Upper lobe of right lung (tissue), 1 donor: ENCODE data around the gene ARMC9. TPM values are rescaled to one million over a fixed set of nuclear protein-coding genes. Genes with fewer than 3 reads are reported as not detected.
"Not testable (repeated sequence)": the region's sequence is repeated elsewhere in the genome, so short reads cannot be mapped to it uniquely, and the experiment has no call there.

Experiments
- ATAC-seq: fragments of 200-7000 bp; cut with Tn5 transposase; one replicate; pipeline ENCODE4 v1.9.1; 2020; ENCODE audit warnings: mild to moderate bottlenecking, moderate library complexity
- DNase-seq: peaks from one replicate; pipeline ENCODE4 v3.0.0-alpha.2; 2020
- H3K27ac ChIP-seq: fragments of 200-600 bp; one replicate; pipeline ENCODE4 v1.8.0; 2022
- H3K27me3 ChIP-seq: fragments of 200-600 bp; one replicate; pipeline ENCODE4 v1.8.0; 2022; ENCODE audit warnings: mild to moderate bottlenecking
- H3K36me3 ChIP-seq: fragments of 200-600 bp; one replicate; pipeline ENCODE4 v1.8.0; 2022
- H3K4me1 ChIP-seq: fragments of 200-600 bp; one replicate; pipeline ENCODE4 v1.8.0; 2022
- H3K4me3 ChIP-seq: fragments of 200-600 bp; one replicate; pipeline ENCODE4 v1.8.0; 2022; ENCODE audit warnings: mild to moderate bottlenecking
- H3K9me3 ChIP-seq: fragments of 200-600 bp; one replicate; pipeline ENCODE4 v1.8.0; 2022
- intact Hi-C: fragments of 100-400 bp; cut with DNase I; formaldehyde crosslinking; loops from one replicate; pipeline ENCODE4 v1.11.0; 2022
- total RNA-seq: library from RNA; stranded (reverse); fragmentation: NEBNext Ultra II Directional; extraction: Animal tissue kit (Norgen Biotek cat#: 25700); gene quantifications from one replicate; pipeline ENCODE4 v1.2.1, GENCODE V29; 2021
- TF ChIP-seq, protein P1 (sequence below): fragments of 200-600 bp; IDR thresholded peaks from one replicate; pipeline ENCODE4 v1.8.0; 2022; ENCODE audit warnings: antibody characterized with exemption
- donor health status: DM: no; HTN: yes; CAD: no; lungs with severe emphysema.

Gene ARMC9
- total RNA-seq, 1 donor from 2014 or later: 37.1 TPM

DNA sequence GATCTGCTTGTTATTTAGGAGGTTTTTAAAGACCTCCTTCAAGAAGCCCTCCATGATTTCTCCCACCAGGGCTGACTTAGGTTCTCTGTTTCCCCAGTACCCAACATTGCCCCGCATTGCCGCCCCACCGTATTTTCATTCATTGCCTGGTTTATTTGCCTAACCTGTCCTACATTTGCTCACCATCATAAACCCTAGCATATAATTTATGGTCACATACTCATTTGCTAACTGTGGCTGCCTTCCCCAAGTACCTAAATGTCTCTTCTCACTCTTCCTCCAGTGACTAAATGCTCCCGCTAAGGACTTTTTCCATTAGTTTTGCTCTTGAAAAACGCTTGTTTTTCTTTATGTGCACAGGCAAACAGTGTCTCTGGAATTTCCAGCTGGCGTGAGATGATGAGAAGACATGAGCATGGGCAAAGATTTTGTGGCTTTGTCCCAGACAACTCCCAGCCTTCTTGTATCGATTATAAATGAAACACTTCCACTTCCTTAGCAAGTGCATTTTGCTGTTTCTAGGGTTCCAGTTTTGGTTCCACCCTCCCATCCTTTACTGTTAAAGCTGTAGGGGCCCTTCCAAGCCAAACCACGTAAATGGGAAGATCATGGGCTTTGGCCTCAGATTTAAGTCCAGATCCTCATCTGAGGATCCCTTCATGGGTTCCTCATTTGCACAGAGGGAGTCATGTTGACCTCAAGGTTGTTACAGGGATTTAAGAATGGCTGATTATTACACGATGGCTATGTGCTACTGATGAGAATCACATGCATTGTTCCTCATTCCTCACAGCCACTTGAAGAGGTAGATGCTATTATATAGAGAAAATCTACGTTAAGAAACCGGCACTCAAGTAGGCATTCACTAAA, 21.0 kb upstream of the ARMC9 start:
- Histone ChIP-seq H3K4me1 (peaks cover 22% of the 10 kb centered on the region), H3K4me3 (no peak overlapping the region), H3K36me3 (peaks cover 5% of the 10 kb centered on the region), H3K27me3 (no peaks in the 10 kb centered on the region), H3K27ac (no peak overlapping the region), H3K9me3 (no peaks in the 10 kb centered on the region)
- TF ChIP-seq, protein P1, sequence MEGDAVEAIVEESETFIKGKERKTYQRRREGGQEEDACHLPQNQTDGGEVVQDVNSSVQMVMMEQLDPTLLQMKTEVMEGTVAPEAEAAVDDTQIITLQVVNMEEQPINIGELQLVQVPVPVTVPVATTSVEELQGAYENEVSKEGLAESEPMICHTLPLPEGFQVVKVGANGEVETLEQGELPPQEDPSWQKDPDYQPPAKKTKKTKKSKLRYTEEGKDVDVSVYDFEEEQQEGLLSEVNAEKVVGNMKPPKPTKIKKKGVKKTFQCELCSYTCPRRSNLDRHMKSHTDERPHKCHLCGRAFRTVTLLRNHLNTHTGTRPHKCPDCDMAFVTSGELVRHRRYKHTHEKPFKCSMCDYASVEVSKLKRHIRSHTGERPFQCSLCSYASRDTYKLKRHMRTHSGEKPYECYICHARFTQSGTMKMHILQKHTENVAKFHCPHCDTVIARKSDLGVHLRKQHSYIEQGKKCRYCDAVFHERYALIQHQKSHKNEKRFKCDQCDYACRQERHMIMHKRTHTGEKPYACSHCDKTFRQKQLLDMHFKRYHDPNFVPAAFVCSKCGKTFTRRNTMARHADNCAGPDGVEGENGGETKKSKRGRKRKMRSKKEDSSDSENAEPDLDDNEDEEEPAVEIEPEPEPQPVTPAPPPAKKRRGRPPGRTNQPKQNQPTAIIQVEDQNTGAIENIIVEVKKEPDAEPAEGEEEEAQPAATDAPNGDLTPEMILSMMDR: no peak
- intact Hi-C loops: no loop called here
- ATAC-seq: no peak
- DNase-seq: no peak

DNA sequence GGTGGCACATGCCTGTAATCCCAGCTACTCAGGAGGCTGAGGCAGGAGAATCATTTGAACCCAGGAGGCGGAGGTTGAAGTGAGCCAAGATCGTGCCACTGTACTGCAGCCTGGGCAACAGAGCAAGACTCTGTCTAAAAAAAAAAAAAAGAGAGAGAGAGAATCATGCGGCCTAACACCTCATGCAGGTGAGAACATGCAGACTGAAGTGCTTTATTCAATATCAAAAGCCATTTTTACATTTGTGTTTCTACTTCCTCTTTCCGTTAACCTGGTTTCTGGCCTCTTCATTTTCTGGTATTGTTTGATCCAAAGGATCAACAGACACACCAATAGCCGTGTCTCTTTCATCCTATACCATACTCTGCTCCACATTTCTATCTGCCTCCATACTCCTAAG, 19.6 kb upstream of the ARMC9 start:
- H3K9me3 ChIP-seq, intact Hi-C loops, H3K27ac ChIP-seq, H3K4me3 ChIP-seq, H3K27me3 ChIP-seq, H3K36me3 ChIP-seq, ATAC-seq, DNase-seq: not testable (repeated sequence)
- peaks cover 22% of the 10 kb centered on the region for H3K4me1 ChIP-seq

DNA sequence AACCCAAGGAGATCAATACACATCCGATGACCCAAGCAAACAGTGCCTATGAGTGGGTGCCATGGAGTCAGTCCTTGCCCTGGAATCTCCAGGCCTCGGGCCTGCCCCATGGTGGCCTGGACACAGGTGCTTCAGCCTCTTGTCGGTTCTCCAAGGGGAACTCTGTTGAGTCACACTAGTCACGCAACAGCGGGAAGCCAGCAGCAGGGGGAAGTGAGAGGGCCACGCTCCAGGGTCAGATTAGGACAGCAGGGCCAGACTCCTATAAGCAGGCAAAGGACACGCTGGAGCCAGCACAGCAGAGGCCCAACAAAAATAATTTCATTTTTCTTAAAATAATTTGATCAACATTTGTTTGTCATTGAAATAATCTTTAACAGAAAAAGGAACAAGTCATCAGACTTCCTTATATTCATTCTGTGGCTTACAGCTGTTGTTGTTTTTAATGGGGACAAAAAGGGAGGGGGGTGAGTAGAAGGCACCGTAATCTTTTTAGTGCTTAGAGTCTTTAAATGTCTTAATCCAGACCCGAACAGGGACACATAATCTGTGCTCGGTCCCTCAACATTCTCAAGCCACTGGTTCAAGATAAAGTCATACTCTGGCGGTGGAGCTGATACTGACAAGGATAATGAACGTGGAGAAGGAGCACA, 16.4 kb upstream of the ARMC9 start:
- TF ChIP-seq, protein P1: no peak
- intact Hi-C loops: no loop called here
- H3K4me3 ChIP-seq: no peak overlapping the region
- peak; percentile 82 for DNase-seq
- no peaks in the 10 kb centered on the region for H3K9me3 ChIP-seq
- H3K4me1 ChIP-seq: peaks cover 24% of the 10 kb centered on the region
- no peaks in the 10 kb centered on the region for H3K27me3 ChIP-seq
- H3K36me3 ChIP-seq: no peaks in the 10 kb centered on the region
- ATAC-seq: peak; percentile 92
- peak overlapping the region; percentile 14 for H3K27ac ChIP-seq

GRCh38 chr2:231182513-231182899, 15.9 kb upstream of the ARMC9 start:
- ATAC-seq (no peak), DNase-seq (no peak)
- no peaks in the 10 kb centered on the region for H3K36me3 ChIP-seq
- H3K4me3 ChIP-seq: no peak overlapping the region
- H3K9me3 ChIP-seq: no peaks in the 10 kb centered on the region
- H3K27ac ChIP-seq: peak overlapping the region; percentile 14
- H3K27me3 ChIP-seq: no peaks in the 10 kb centered on the region
- H3K4me1 ChIP-seq: peaks cover 24% of the 10 kb centered on the region
- TF ChIP-seq, protein P1: no peak
- intact Hi-C loops: no loop called here

DNA sequence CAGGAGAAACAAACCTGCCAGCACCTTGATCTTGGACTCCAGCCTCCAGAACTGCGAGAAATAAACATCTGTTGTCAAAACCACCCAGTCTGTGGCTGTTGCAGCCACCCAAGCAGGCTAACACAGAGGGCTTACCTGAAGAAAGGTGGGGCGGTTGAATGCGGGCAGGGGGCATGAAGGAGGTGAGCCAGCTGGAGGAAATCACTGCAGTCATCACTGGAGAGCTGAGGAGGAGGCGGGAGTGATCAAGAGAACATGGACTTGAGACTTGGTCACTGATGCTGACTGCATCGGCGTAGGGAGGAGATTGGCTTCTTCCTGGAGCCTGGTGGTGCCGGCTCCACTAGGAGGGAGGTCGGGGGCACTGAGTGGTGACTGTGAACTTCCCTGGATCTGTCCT, 14.6 kb upstream of the ARMC9 start:
- TF ChIP-seq, protein P1: no peak
- Histone ChIP-seq H3K27me3 (no peaks in the 10 kb centered on the region), H3K36me3 (no peaks in the 10 kb centered on the region), H3K4me3 (no peak overlapping the region), H3K27ac (no peak overlapping the region), H3K4me1 (peaks cover 24% of the 10 kb centered on the region), H3K9me3 (no peaks in the 10 kb centered on the region)
- intact Hi-C loops: no loop called here
- DNase-seq (no peak), ATAC-seq (no peak)

- intact Hi-C loops: no loop called here
- H3K4me3 ChIP-seq: no peak overlapping the region
Measured at GRCh38 chr2:231184319-231184718, 14.1 kb upstream of the ARMC9 start.

More at GRCh38 chr2:231184319-231184718, 14.1 kb upstream of the ARMC9 start:
- no peak overlapping the region for H3K27ac ChIP-seq
- DNase-seq: no peak
- TF ChIP-seq, protein P1: no peak
- no peaks in the 10 kb centered on the region for H3K9me3 ChIP-seq
- no peaks in the 10 kb centered on the region for H3K36me3 ChIP-seq
- H3K4me1 ChIP-seq: peaks cover 24% of the 10 kb centered on the region
- no peak for ATAC-seq
- H3K27me3 ChIP-seq: no peaks in the 10 kb centered on the region
